T47D (cell line): ENCODE data around the gene PRM2.

Experiments
- DNase-seq, 2 experiments: peaks; one replicate each; pipeline versions ENCODE4 v3.0.0 to v3.0.0-alpha.2; 2011 to 2012; ENCODE audit warnings: low read depth in 1 of 2, low spot score in 1 of 2
- JUND ChIP-seq: IDR thresholded peaks from 2 replicates; pipeline ENCODE4 v1.6.1; 2012; ENCODE audit warnings: low read depth
- in situ Hi-C: cut with HindIII; loops from 2 replicates; pipeline ENCODE4 v1.10.0; 2016; ENCODE audit warnings: low sequenced_read_pairs, low pct_unique_long_range_greater_than_20kb

PRM2 gene

GRCh38 chr16:11239644-11240632 is 36.3 kb downstream of the PRM2 start:
- in situ Hi-C loops: no loop called here

DNA sequence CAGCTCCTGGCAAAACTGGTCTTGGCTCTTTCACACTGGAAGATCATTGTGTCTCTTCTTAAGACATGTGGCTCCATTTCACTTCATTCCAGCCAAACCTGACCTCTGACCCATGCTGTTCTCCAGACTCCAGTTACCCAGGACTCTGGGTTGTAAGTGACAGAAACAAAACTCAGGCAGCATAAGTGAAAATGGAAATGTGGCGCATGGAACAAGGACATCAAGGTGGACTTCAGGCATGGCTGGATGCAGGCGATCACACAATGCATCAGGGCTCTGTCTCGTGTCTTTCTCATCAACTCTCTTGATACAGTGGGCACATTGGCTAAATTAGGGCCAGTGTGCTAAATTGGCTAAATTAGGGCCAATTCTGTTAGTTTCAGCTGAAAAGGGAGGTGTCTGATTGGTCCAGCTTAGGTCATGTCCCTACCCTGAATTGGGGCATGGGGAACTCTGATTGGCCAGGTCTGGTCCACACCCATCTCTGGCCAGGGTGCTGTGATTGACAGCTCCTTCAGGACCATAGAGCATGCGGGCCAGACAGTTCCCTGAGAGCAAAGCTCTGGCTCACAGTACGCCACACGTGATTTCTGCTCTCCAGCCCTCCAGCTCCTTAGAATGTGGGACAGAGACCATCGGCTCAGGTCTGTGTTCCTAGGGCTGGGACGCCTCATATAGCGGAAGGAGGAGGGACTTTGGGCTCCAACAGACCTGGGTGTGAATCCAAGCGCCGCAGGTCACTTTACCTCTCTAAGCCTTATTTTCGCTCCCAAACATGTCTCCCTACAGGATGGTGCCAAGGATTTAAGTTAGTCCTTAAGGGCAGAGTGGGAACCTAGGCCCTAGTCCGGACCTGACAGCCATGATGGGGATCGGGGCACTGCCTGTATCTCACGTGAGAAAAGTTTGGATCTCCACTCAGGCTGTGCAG is 37.7 kb downstream of the PRM2 start:
- TF ChIP-seq JUND: no peak
- no peak for DNase-seq
- in situ Hi-C loops: no loop called here

More at GRCh38 chr16:11239644-11240632, 36.3 kb downstream of the PRM2 start:
- no peak for TF ChIP-seq JUND
- DNase-seq: no peak

DNA sequence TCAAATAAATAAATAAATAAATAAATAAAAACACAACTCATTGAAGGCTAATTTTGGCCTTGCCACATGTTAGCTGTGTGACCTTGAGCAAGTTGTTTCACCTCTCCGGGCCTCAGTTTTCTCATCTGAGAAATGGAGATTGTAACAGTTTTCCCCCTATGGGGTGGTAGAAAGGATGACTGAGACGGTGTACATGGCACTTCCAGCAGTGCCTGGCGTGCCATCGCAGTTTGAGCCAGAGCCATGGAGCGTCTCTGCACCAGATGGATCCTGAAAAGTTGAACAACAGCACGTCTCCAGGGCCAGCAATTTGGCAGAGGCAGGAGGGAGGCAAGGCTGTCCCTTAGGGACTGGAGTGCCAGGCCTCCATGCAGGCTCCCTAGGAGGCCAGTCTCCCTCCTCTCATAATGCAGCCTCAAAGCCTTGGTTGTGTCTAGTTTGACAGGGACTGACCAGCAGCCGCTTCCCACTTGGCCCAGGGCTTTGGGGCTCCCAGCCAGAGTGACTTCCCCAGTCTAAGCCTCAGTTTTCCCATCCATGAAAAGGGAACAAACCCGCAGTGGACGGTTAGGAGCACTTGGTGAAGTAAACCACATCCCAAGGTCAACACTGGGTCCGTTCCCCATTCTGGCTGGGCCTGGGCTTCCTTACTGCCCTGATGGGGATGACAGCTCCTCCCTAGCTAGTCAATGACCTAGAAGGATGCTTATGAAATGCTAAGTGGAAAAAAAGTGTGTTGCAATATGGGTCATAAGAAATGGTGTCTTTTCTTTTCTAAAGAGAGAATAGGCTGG is 39.6 kb downstream of the PRM2 start:
- no peak for TF ChIP-seq JUND
- DNase-seq: no peak

GRCh38 chr16:11235703-11235991 is 40.6 kb downstream of the PRM2 start:
- in situ Hi-C loops: no loop called here
- no peak for DNase-seq
- TF ChIP-seq JUND: no peak

More for the DNA sequence above, 39.6 kb downstream of the PRM2 start:
- in situ Hi-C loops: no loop called here

DNA sequence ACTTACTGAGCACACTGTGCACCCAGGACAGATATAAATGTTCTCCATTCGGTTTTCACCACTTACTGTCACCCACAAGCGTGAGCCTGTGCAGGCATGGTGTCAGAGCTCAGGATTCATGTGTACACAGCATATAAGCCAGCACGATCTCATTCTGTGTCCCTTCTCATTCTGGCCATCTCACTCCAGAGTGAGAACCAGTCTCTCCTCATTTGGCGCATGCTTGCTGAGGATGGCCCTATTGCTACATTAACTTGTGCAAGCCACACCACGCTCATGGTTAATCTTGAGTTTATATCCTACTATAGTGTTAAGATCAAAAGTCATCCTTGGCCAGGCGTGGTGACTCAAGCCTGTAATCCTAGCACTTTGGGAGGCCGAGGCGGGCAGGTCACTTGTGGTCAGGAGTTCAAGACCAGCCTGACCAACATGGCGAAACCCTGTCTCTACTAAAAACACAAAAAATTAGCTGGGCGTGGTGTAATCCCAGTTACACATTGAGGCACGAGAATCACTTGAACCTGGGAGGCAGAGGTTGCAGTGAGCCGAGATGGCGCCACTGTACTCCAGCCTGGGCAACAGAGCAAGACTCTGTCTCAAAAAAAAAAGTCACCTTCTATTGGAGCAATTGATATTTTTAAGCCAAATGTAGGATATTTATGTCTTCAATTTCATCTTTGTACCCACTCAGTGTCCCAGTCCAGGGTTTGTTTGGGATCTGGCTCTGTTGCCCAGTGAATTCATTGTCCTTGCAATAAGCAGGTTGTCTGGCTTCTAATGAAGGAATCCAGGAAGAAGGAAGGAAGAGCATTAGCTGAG is 41.2 kb downstream of the PRM2 start:
- no peak for DNase-seq
- in situ Hi-C loops: no loop called here
- TF ChIP-seq JUND: no peak

GRCh38 chr16:11233727-11234376 is 42.4 kb downstream of the PRM2 start:
- TF ChIP-seq JUND: no peak
- in situ Hi-C loops: no loop called here
- no peak for DNase-seq

DNA sequence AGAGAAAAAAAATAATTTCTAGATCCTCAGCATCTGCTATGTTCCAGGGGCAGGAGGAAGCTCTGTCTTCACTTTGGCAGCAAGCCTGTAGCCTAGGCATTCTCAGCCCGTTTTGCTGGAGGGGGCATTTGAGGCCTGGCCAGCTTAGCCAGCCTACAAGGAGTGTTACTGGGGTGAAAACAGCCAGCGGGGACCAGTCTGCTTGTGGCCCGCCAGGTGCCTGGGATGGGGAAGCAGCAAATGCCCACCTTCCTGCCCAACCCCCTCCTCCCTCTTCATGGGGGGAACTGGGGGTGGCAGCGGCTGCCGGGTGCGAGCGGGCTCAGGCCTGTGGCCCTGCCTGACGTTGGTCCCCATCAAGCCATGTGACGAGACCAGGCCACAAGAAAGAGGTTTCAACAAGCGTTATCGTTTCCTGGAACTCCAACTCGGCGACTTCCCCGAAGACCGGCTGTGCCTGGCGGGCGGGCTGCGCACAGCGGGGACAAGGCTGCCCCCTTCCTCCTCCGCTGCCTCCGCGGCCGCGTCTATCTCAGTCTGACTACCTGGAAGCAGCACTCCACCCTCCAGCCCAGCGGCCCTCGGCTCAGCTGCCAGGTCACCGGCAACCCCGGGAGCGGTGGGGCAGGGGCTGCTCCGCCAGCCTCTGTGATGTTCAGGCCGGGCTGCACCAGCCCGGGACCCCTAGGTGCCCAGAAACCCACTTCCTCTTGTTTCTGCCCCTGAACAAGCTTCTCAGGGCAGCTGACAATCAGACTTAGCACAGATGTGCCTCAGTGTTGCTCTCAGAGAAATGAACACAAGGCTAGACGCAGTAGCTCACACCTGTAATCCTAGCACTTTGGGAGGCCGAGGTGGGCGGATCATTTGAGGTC is 43.2 kb downstream of the PRM2 start:
- in situ Hi-C loops: no loop called here
- no peak for DNase-seq
- TF ChIP-seq JUND: no peak

- DNase-seq: no peak
- no peak for TF ChIP-seq JUND
- in situ Hi-C loops: no loop called here
These were observed 43.9 kb downstream of the PRM2 start for GRCh38 chr16:11232302-11232851.

- no peak for DNase-seq
- no peak for TF ChIP-seq JUND
- in situ Hi-C loops: no loop called here
These were observed 44.8 kb downstream of the PRM2 start for GRCh38 chr16:11231367-11231970.

GRCh38 chr16:11229906-11230305 is 46.4 kb downstream of the PRM2 start:
- in situ Hi-C loops: no loop called here
- peak; percentile 81 to 95 for DNase-seq
- no peak for TF ChIP-seq JUND
